Activated CD8-positive, alpha-beta memory T cell treated with anti-CD3 and anti-CD28 coated beads, Interleukin-2, amount 10 ng/mL, durations not matched to agents 7 days and 5 days (primary cell): ENCODE measurements around the gene IGSF9. TPM values are rescaled to one million over a fixed set of nuclear protein-coding genes. Genes with fewer than 3 reads are reported as not detected.

Experiments used
- ATAC-seq: fragments of 150-1000 bp; cut with Tn5 transposase; one replicate; pipeline ENCODE4 v1.10.0; 2021; ENCODE audit warnings: moderate library complexity
- CTCF ChIA-PET: fragments of 350-600 bp; sonication (Branson Sonifier 250); formaldehyde crosslinking; loops from one replicate; lab custom pipeline; 2021; ENCODE audit warnings: antibody characterized with exemption; lab: Charles Lee
- DNase-seq: peaks from one replicate; pipeline ENCODE4 v3.0.0-alpha.2; 2020
- H3K27ac Mint-ChIP-seq: one replicate; pipeline ENCODE4 v1.8.0; 2021; ENCODE audit warnings: mild to moderate bottlenecking, mixed read lengths
- H3K27me3 Mint-ChIP-seq: one replicate; pipeline ENCODE4 v1.8.0; 2021; ENCODE audit warnings: mixed read lengths
- H3K36me3 Mint-ChIP-seq: one replicate; pipeline ENCODE4 v1.8.0; 2021; ENCODE audit warnings: mild to moderate bottlenecking, mixed read lengths
- H3K4me1 Mint-ChIP-seq: one replicate; pipeline ENCODE4 v1.8.0; 2021; ENCODE audit warnings: mixed read lengths
- H3K4me3 Mint-ChIP-seq: one replicate; pipeline ENCODE4 v1.8.0; 2021; ENCODE audit warnings: mild to moderate bottlenecking, moderate library complexity, mixed read lengths
- H3K9me3 Mint-ChIP-seq: one replicate; pipeline ENCODE4 v1.8.0; 2022; ENCODE audit warnings: low read depth, mixed read lengths
- total RNA-seq, 2 experiments: library from RNA; stranded (reverse); gene quantifications; one replicate each; pipeline ENCODE4 v1.2.3, GENCODE V29; 2021

Gene IGSF9
- total RNA-seq, 2 experiments from 2014 or later, result not detected

- CTCF ChIA-PET, result no interaction called here
- Mint-ChIP-seq H3K36me3 (no peaks in the 10 kb centered on the region), H3K4me1 (no peaks in the 10 kb centered on the region), H3K27ac (no peak overlapping the region), H3K9me3 (no peaks in the 10 kb centered on the region), H3K4me3 (no peak overlapping the region), H3K27me3 (peaks cover 48% of the 10 kb centered on the region)
- ATAC-seq (no peak), DNase-seq (no peak)
Measured at GRCh38 chr1:159965263-159965662, 19.9 kb upstream of the IGSF9 start.

- CTCF ChIA-PET, result interaction anchor here (0.8 kb wide), 1 partner anchor 44 kb away, joined by 3 read pairs; no protein-coding TSS in a partner anchor
- ATAC-seq (no peak), DNase-seq (no peak)
- H3K27ac Mint-ChIP-seq, result no peak overlapping the region
- peaks cover 47% of the 10 kb centered on the region for H3K27me3 Mint-ChIP-seq
- peaks cover 6% of the 10 kb centered on the region for H3K4me1 Mint-ChIP-seq
- no peaks in the 10 kb centered on the region for H3K9me3 Mint-ChIP-seq
- no peaks in the 10 kb centered on the region for H3K36me3 Mint-ChIP-seq
- no peak overlapping the region for H3K4me3 Mint-ChIP-seq
Measured at GRCh38 chr1:159964144-159964543, 18.7 kb upstream of the IGSF9 start.

- DNase-seq (no peak), ATAC-seq (no peak)
- no peak overlapping the region for H3K27ac Mint-ChIP-seq
- no peaks in the 10 kb centered on the region for H3K36me3 Mint-ChIP-seq
- peaks cover 17% of the 10 kb centered on the region for H3K4me1 Mint-ChIP-seq
- no peaks in the 10 kb centered on the region for H3K9me3 Mint-ChIP-seq
- CTCF ChIA-PET, result no interaction called here
- H3K27me3 Mint-ChIP-seq, result peaks cover 29% of the 10 kb centered on the region
- H3K4me3 Mint-ChIP-seq, result no peak overlapping the region
Measured at GRCh38 chr1:159962176-159962575, 16.8 kb upstream of the IGSF9 start.

- DNase-seq, result no peak
- Mint-ChIP-seq H3K27me3 (peaks cover 24% of the 10 kb centered on the region), H3K4me3 (no peak overlapping the region), H3K27ac (no peak overlapping the region), H3K36me3 (no peaks in the 10 kb centered on the region), H3K4me1 (peaks cover 17% of the 10 kb centered on the region), H3K9me3 (no peaks in the 10 kb centered on the region)
- ATAC-seq, result no peak
- CTCF ChIA-PET, result no interaction called here
Measured at GRCh38 chr1:159961636-159962035, 16.2 kb upstream of the IGSF9 start.

- Mint-ChIP-seq H3K27ac (no peak overlapping the region), H3K9me3 (no peaks in the 10 kb centered on the region), H3K27me3 (peaks cover 16% of the 10 kb centered on the region), H3K36me3 (no peaks in the 10 kb centered on the region), H3K4me1 (peaks cover 17% of the 10 kb centered on the region), H3K4me3 (no peak overlapping the region)
- DNase-seq (no peak), ATAC-seq (no peak)
- CTCF ChIA-PET, result no interaction called here
Measured at GRCh38 chr1:159960721-159961381, 15.4 kb upstream of the IGSF9 start.

GRCh38 chr1:159959451-159959850 is 14.0 kb upstream of the IGSF9 start:
- H3K27me3 Mint-ChIP-seq, result peaks cover 14% of the 10 kb centered on the region
- H3K36me3 Mint-ChIP-seq, result no peaks in the 10 kb centered on the region
- H3K4me3 Mint-ChIP-seq, result no peak overlapping the region
- no peak overlapping the region for H3K27ac Mint-ChIP-seq
- no peaks in the 10 kb centered on the region for H3K9me3 Mint-ChIP-seq
- DNase-seq (no peak), ATAC-seq (no peak)
- peaks cover 17% of the 10 kb centered on the region for H3K4me1 Mint-ChIP-seq
- CTCF ChIA-PET, result no interaction called here

GRCh38 chr1:159958719-159959380 is 13.4 kb upstream of the IGSF9 start:
- CTCF ChIA-PET, result no interaction called here
- Mint-ChIP-seq H3K4me1 (peaks cover 17% of the 10 kb centered on the region), H3K9me3 (no peaks in the 10 kb centered on the region), H3K27me3 (peaks cover 17% of the 10 kb centered on the region), H3K4me3 (no peak overlapping the region), H3K36me3 (no peaks in the 10 kb centered on the region), H3K27ac (no peak overlapping the region)
- DNase-seq (no peak), ATAC-seq (peak; percentile 27)

- Mint-ChIP-seq H3K4me1 (peaks cover 17% of the 10 kb centered on the region), H3K36me3 (no peaks in the 10 kb centered on the region), H3K27ac (no peak overlapping the region), H3K27me3 (peaks cover 20% of the 10 kb centered on the region), H3K9me3 (no peaks in the 10 kb centered on the region), H3K4me3 (no peak overlapping the region)
- no peak for ATAC-seq
- CTCF ChIA-PET, result interaction anchor here (0.8 to 2.4 kb wide), 3 partner anchors 11 to 50 kb away, joined by 3 to 6 read pairs (median 4); no protein-coding TSS in a partner anchor
- DNase-seq, result no peak
Measured at GRCh38 chr1:159957824-159958268, 12.4 kb upstream of the IGSF9 start.

- Mint-ChIP-seq H3K4me3 (no peak overlapping the region), H3K9me3 (no peaks in the 10 kb centered on the region), H3K27me3 (peaks cover 37% of the 10 kb centered on the region), H3K27ac (no peak overlapping the region), H3K4me1 (peaks cover 17% of the 10 kb centered on the region), H3K36me3 (no peaks in the 10 kb centered on the region)
- DNase-seq, result no peak
- CTCF ChIA-PET, result interaction anchor here (2.0 to 2.4 kb wide), 3 partner anchors 9 to 52 kb away, joined by 6 to 7 read pairs (median 6); no protein-coding TSS in a partner anchor
- no peak for ATAC-seq
Measured at GRCh38 chr1:159955456-159955855, 10.0 kb upstream of the IGSF9 start.

- Mint-ChIP-seq H3K4me1 (peaks cover 8% of the 10 kb centered on the region), H3K27ac (no peak within 1 kb of the TSS), H3K4me3 (no peak within 1 kb of the TSS), H3K36me3 (no peaks in the 10 kb centered on the region), H3K9me3 (no peaks in the 10 kb centered on the region), H3K27me3 (peaks cover 44% of the 10 kb centered on the region)
- CTCF ChIA-PET, result interaction anchor here (2.0 to 2.2 kb wide), 2 partner anchors 52 to 54 kb away, joined by 6 to 7 read pairs; no protein-coding TSS in a partner anchor
- DNase-seq (no peak), ATAC-seq (no peak)
Measured at GRCh38 chr1:159953536-159954515, 8.4 kb upstream of the IGSF9 start, which contains the start of gene SLAMF9. Gene SLAMF9, minus strand, starts transcription at chr1:159954237. Its CDS starts 100 bp downstream, at chr1:159954137.

GRCh38 chr1:159952932-159953331 is 7.5 kb upstream of the IGSF9 start:
- CTCF ChIA-PET, result interaction anchor here (1.0 kb wide), 1 partner anchor 133 kb away, joined by 3 read pairs; no protein-coding TSS in a partner anchor
- Mint-ChIP-seq H3K4me1 (peaks cover 3% of the 10 kb centered on the region), H3K4me3 (no peak overlapping the region), H3K27ac (no peak overlapping the region), H3K36me3 (no peaks in the 10 kb centered on the region), H3K9me3 (no peaks in the 10 kb centered on the region), H3K27me3 (peaks cover 49% of the 10 kb centered on the region)
- no peak for DNase-seq
- no peak for ATAC-seq

- Mint-ChIP-seq H3K4me3 (no peak overlapping the region), H3K4me1 (no peaks in the 10 kb centered on the region), H3K9me3 (no peaks in the 10 kb centered on the region), H3K36me3 (no peaks in the 10 kb centered on the region), H3K27ac (no peak overlapping the region), H3K27me3 (peaks cover 60% of the 10 kb centered on the region)
- no peak for DNase-seq
- CTCF ChIA-PET, result interaction anchor here (1.6 kb wide), 1 partner anchor 56 kb away, joined by 3 read pairs; no protein-coding TSS in a partner anchor
- no peak for ATAC-seq
Measured at GRCh38 chr1:159951551-159951950, 6.1 kb upstream of the IGSF9 start.

- CTCF ChIA-PET, result interaction anchor here (1.6 kb wide), 1 partner anchor 57 kb away, joined by 3 read pairs; no protein-coding TSS in a partner anchor
Measured at GRCh38 chr1:159951016-159951415, 5.6 kb upstream of the IGSF9 start.

More at GRCh38 chr1:159951016-159951415, 5.6 kb upstream of the IGSF9 start:
- no peak overlapping the region for H3K27ac Mint-ChIP-seq
- H3K9me3 Mint-ChIP-seq, result no peaks in the 10 kb centered on the region
- H3K36me3 Mint-ChIP-seq, result no peaks in the 10 kb centered on the region
- DNase-seq, result no peak
- H3K4me3 Mint-ChIP-seq, result no peak overlapping the region
- no peaks in the 10 kb centered on the region for H3K4me1 Mint-ChIP-seq
- peaks cover 65% of the 10 kb centered on the region for H3K27me3 Mint-ChIP-seq
- ATAC-seq, result no peak
